Measurements from ENCODE around the gene MYL4.
"Not testable (repeated sequence)": the region's sequence is repeated elsewhere in the genome, so short reads cannot be mapped to it uniquely, and the experiment has no call there.

The MYL4 gene

GRCh38 chr17:47221154-47221553 is 12.0 kb downstream of the MYL4 start:
- DNase-seq (ENCODE audit: low spot score), result no peak

GRCh38 chr17:47222047-47222446 is 12.9 kb downstream of the MYL4 start:
- DNase-seq (ENCODE audit: low spot score), result no peak

GRCh38 chr17:47223007-47223406 is 13.9 kb downstream of the MYL4 start:
- DNase-seq (ENCODE audit: low spot score), result no peak

- no peak for DNase-seq (ENCODE audit: low spot score)
These were observed 14.3 kb downstream of the MYL4 start for GRCh38 chr17:47223460-47223859.

- not testable (repeated sequence) for DNase-seq (ENCODE audit: low spot score)
These were observed 14.9 kb downstream of the MYL4 start for GRCh38 chr17:47224077-47224476.

GRCh38 chr17:47224966-47225365 is 15.8 kb downstream of the MYL4 start:
- no peak for DNase-seq (ENCODE audit: low spot score)

GRCh38 chr17:47225436-47225858 is 16.3 kb downstream of the MYL4 start:
- DNase-seq (ENCODE audit: low spot score), result peak; percentile 75

- DNase-seq (ENCODE audit: low spot score), result no peak
These were observed 17.0 kb downstream of the MYL4 start for GRCh38 chr17:47225911-47226688.

GRCh38 chr17:47227862-47228261 is 18.7 kb downstream of the MYL4 start:
- DNase-seq (ENCODE audit: low spot score), result no peak

GRCh38 chr17:47229535-47230443 is 20.6 kb downstream of the MYL4 start:
- DNase-seq (ENCODE audit: low spot score), result peak; percentile 88

GRCh38 chr17:47230864-47231263 is 21.7 kb downstream of the MYL4 start:
- no peak for DNase-seq (ENCODE audit: low spot score)

- no peak for DNase-seq (ENCODE audit: low spot score)
These were observed 22.2 kb downstream of the MYL4 start for GRCh38 chr17:47231334-47231733.

GRCh38 chr17:47231866-47232265 is 22.7 kb downstream of the MYL4 start:
- no peak for DNase-seq (ENCODE audit: low spot score)

- no peak for DNase-seq (ENCODE audit: low spot score)
These were observed 23.3 kb downstream of the MYL4 start for GRCh38 chr17:47232465-47232864.

- DNase-seq (ENCODE audit: low spot score), result no peak
These were observed 26.4 kb downstream of the MYL4 start for GRCh38 chr17:47235506-47235905.

GRCh38 chr17:47235923-47236322 is 26.8 kb downstream of the MYL4 start:
- DNase-seq (ENCODE audit: low spot score), result no peak

GRCh38 chr17:47237841-47238240 is 28.7 kb downstream of the MYL4 start:
- DNase-seq (ENCODE audit: low spot score), result no peak

GRCh38 chr17:47238321-47239010 is 29.3 kb downstream of the MYL4 start:
- DNase-seq (ENCODE audit: low spot score), result no peak

- no peak for DNase-seq (ENCODE audit: low spot score)
These were observed 30.4 kb downstream of the MYL4 start for GRCh38 chr17:47239619-47239966.

- DNase-seq (ENCODE audit: low spot score), result peak; percentile 86
These were observed 31.0 kb downstream of the MYL4 start for GRCh38 chr17:47239967-47240651.

GRCh38 chr17:47240806-47241205 is 31.7 kb downstream of the MYL4 start:
- DNase-seq (ENCODE audit: low spot score), result no peak

GRCh38 chr17:47242648-47243047 is 33.5 kb downstream of the MYL4 start:
- no peak for DNase-seq (ENCODE audit: low spot score)

All from GM03348 (cell line).